Activated naive CD8-positive, alpha-beta T cell treated with anti-CD3 and anti-CD28 coated beads, Interleukin-2, amount 10 ng/mL, durations not matched to agents 7 days and 5 days (primary cell): ENCODE results near the gene POLN. TPM values are rescaled to one million over a fixed set of nuclear protein-coding genes. Genes with fewer than 3 reads are reported as not detected.

Experiments used
- ATAC-seq: fragments of 150-1000 bp; cut with Tn5 transposase; one replicate; pipeline ENCODE4 v1.10.0; 2021; ENCODE audit warnings: low read depth, moderate library complexity
- POLR2A ChIA-PET: fragments of 350-600 bp; sonication (Branson Sonifier 250); formaldehyde crosslinking; loops from one replicate; lab custom pipeline; 2021; ENCODE audit warnings: antibody characterized with exemption; lab: Charles Lee
- DNase-seq: peaks from one replicate; pipeline ENCODE4 v3.0.0; 2021
- H3K27ac Mint-ChIP-seq: one replicate; pipeline ENCODE4 v1.8.0; 2022; ENCODE audit warnings: mild to moderate bottlenecking, mixed read lengths
- H3K27me3 Mint-ChIP-seq: one replicate; pipeline ENCODE4 v1.8.0; 2022; ENCODE audit warnings: mild to moderate bottlenecking, moderate library complexity, mixed read lengths
- H3K36me3 Mint-ChIP-seq: one replicate; pipeline ENCODE4 v1.8.0; 2021; ENCODE audit warnings: mild to moderate bottlenecking, mixed read lengths
- H3K4me1 Mint-ChIP-seq: one replicate; pipeline ENCODE4 v1.8.0; 2021; ENCODE audit warnings: mixed read lengths
- H3K4me3 Mint-ChIP-seq: one replicate; pipeline ENCODE4 v1.8.0; 2022; ENCODE audit warnings: mild to moderate bottlenecking, moderate library complexity, mixed read lengths
- H3K9me3 Mint-ChIP-seq: one replicate; pipeline ENCODE4 v1.8.0; 2021; ENCODE audit warnings: mixed read lengths
- total RNA-seq, 2 experiments: library from RNA; stranded (reverse); gene quantifications; one replicate each; pipeline ENCODE4 v1.2.3, GENCODE V29; 2021

The POLN gene
- total RNA-seq, 2 experiments from 2014 or later, result 2.4 to 3.2 TPM

DNA sequence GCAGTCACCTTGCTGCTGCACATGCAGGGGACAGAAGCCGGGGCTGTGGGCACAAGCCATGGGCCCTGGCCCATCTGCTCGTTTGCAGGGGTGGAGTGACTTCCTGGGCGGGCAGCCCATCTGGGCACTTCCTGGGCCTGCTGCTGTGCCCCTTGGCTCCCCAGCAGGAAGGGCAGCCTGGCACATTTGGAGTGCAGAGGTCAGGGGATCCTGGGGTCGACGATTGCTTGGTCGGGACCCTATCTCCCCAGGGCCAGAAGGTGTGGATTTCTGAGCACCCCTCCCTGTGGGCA is 30.9 kb upstream of the POLN start:
- H3K9me3 Mint-ChIP-seq, result no peaks in the 10 kb centered on the region
- no peaks in the 10 kb centered on the region for H3K27me3 Mint-ChIP-seq
- POLR2A ChIA-PET, result no interaction called here
- ATAC-seq, result no peak
- no peak overlapping the region for H3K27ac Mint-ChIP-seq
- no peaks in the 10 kb centered on the region for H3K4me1 Mint-ChIP-seq
- H3K4me3 Mint-ChIP-seq, result no peak overlapping the region
- no peaks in the 10 kb centered on the region for H3K36me3 Mint-ChIP-seq
- no peak for DNase-seq

DNA sequence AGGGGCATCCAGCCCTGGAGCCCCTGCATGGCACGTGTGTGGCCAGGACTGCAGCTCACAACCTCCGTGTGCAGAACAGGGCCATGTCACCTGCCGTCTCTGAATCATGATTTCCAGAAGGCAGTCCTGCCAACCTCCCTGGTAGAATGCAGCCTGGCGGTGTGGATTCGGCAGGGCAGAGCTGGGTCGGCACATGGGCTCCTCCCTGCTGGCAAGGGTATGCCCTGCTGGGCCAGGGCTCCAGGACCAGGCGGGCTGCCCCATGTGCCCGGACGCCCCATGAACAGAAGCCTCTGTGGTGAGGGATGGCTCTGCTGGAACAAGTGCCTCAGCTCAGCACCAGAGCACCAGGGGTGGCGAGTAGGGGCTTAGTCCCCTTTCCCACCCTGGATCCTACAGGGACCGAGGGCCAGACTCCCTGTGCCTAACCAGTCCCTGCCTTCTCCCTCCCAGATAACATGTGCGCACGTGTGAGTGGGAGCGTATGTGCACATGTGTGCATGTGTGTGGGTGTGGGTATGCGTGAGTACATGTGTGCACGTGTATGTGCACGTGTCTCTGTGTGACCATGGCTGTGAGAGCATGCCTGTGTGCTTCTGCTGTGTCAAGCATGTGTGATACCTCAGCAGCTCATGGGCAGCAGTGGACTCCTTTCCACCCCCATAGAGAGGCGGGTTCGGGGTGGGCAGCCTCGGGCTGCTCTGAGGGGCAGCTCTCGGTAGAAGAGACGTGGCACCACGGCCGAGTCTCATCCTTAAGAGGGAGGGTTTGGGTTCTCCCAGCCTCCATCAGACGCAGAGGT is 30.3 kb upstream of the POLN start:
- DNase-seq (no peak), ATAC-seq (no peak)
- Mint-ChIP-seq H3K27ac (no peak overlapping the region), H3K36me3 (no peaks in the 10 kb centered on the region), H3K4me1 (no peaks in the 10 kb centered on the region), H3K4me3 (no peak overlapping the region), H3K27me3 (no peaks in the 10 kb centered on the region), H3K9me3 (no peaks in the 10 kb centered on the region)
- POLR2A ChIA-PET, result no interaction called here

DNA sequence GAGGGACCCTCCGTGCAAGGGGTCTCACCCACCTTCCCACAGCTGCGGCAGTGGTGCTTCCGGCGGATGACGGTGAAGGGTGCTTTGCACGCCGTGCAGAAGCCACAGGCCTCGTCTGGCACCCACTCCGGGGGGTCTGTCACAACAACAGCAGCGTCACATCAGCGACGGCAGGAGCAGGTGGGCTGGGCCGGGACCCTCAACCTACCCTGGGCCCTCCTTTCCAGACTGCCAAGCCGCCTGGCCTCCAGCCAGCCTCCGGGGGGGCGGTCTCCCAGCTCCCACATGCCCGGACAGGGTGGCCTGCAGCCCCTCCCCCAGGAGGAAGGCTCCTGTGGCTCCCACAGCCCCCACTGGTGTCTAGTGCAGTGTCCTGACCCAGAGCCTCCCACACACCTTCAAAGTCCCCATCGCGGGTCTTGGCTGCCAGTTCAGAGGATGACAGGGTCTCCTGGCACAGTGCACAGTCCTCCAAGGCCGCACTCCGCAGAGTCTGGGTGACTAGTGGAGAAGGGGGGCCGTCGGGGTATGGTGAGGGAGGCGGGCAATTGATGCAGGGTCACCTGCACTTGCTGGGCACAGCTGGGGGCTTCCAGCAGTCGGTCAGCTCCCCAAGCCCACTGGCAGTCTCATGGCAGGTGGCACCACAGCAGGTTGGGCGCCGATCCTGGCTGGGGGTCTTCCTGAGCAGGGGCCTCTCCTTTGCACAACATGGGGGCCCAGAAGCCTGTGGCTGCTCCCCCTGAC is 29.5 kb upstream of the POLN start:
- POLR2A ChIA-PET, result no interaction called here
- DNase-seq (no peak), ATAC-seq (no peak)
- H3K27ac Mint-ChIP-seq, result no peak overlapping the region
- H3K4me3 Mint-ChIP-seq, result no peak overlapping the region
- no peaks in the 10 kb centered on the region for H3K9me3 Mint-ChIP-seq
- no peaks in the 10 kb centered on the region for H3K36me3 Mint-ChIP-seq
- H3K27me3 Mint-ChIP-seq, result no peaks in the 10 kb centered on the region
- H3K4me1 Mint-ChIP-seq, result no peaks in the 10 kb centered on the region

DNA sequence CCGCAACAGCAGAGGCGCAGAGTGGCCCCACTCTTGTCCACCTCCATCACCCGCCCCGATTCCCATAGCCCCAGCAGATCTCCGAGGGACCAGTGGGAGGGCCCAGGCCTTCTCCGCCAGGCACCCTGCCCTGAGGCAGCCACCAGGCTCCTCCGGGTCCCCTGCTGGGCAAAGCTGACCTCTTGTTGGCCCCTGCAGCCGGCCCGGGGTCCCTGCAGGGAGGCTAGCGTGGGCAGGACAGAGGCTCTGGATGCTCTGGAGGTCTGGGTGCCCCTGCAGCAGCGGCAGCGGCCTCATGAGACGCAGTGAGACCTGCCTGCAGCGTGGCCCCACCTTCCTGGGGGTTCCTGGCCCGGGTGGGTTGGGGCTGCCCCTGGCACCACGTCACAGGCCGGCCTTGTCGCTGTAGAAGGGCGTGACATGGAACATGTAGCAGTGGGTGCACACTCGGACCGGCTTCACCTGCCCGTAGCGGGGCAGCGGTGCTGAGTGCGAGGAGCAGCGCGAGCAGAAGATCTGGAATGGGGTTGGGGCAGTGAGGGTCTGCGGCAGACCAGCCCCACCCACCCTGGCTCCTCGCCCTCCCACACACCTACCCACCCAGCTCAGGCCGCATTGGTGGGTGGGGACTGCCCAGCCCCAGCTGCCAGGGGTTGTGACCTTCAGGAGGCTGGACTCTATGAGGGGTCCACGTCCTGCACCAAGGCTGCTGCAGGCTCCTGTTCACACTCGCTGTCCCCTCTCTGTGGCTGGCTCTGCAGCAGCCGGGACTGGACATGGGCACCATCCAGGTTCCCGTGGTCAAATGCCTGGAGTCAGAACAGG is 28.6 kb upstream of the POLN start:
- Mint-ChIP-seq H3K27me3 (no peaks in the 10 kb centered on the region), H3K9me3 (no peaks in the 10 kb centered on the region), H3K27ac (no peak overlapping the region), H3K4me3 (no peak overlapping the region), H3K36me3 (no peaks in the 10 kb centered on the region), H3K4me1 (no peaks in the 10 kb centered on the region)
- POLR2A ChIA-PET, result no interaction called here
- DNase-seq (no peak), ATAC-seq (no peak)

DNA sequence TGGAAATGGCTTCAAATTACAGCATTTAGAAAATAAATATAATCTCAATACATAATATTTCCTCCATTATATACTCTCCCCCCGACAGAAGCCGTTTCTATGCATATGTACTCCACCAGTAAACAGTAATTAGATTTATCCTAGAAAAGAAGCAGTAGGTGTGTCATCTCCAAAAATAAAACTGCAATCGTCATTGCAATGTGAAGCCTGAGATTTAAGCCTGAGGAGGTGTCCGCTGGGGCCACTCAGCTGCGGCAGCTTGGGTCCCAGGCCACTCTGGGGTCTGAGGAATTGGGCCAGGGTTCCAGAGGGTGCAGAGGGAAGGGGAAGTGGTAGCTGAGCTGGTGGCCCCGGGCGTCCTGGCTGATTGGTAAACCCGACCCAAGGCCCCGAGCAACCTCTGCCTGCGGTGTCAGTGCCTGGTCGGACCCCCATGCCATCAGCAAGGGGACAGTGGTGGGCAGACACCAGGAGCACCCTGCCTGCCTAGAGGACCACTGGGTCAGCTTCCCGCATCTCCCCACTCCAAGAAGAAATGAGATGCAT is 27.8 kb upstream of the POLN start:
- Mint-ChIP-seq H3K4me3 (no peak overlapping the region), H3K4me1 (no peaks in the 10 kb centered on the region), H3K27me3 (no peaks in the 10 kb centered on the region), H3K27ac (no peak overlapping the region), H3K36me3 (no peaks in the 10 kb centered on the region), H3K9me3 (no peaks in the 10 kb centered on the region)
- DNase-seq, result no peak
- POLR2A ChIA-PET, result no interaction called here
- no peak for ATAC-seq

DNA sequence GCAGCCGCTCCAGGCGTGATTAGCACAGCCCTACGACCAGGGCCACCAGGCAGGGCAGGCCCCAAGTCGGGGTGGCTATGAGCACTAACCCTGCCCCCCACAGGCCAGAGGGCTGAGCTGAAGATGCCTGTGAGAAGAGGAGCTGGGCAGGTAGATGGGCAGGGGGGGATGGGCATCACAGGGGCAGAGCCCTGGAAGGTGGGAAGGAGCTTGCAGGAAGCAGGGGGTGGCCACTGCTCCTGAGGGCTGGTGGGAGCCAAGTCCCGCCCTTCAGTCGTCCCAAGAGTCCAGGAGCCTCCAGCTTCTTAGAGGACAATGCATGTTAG is 27.2 kb upstream of the POLN start:
- ATAC-seq (no peak), DNase-seq (no peak)
- no peak overlapping the region for H3K27ac Mint-ChIP-seq
- no peaks in the 10 kb centered on the region for H3K36me3 Mint-ChIP-seq
- no peaks in the 10 kb centered on the region for H3K9me3 Mint-ChIP-seq
- H3K27me3 Mint-ChIP-seq, result no peaks in the 10 kb centered on the region
- no peak overlapping the region for H3K4me3 Mint-ChIP-seq
- POLR2A ChIA-PET, result no interaction called here
- no peaks in the 10 kb centered on the region for H3K4me1 Mint-ChIP-seq

DNA sequence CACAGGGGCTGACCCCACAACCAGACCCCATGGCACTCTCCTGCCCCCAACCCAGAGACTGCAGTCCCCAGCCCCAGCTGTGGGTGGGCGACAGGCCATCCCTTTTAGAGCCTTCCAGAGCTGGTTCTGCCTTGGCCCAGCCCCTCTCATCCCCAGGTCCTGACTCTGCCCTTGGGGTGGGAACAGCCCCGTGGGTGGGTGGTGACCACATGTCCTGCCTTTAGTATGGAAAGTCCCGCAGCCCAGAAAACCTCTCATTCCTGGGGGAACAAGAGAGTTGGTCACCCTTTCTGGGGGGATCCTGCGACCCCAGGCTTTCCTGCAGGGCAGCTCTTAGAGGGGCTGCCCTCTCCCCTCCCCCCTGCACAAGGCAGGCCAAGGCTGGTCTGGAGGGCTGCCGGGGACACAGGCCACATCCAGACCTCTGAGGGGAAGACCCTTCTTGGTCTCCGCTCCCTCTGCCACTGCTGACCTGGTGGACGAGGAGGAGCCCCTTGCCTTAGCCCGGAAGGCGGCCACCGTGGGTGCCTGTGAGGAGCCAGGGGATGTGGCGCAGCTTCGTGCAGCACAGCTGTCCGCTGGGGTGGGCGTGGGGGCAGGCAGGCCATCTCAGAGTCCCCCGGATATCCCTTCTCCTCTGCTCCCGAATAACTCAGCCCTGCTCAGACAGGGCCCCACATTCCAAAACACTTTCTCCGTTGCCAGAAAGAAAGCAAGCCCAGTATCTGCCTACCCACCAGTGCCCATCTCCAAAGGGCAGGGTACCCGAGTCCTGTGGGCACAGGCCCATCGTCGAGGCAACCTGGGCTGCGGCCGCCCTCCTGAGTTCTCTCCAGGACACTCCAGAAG is 26.7 kb upstream of the POLN start:
- Mint-ChIP-seq H3K27ac (no peak overlapping the region), H3K4me3 (no peak overlapping the region), H3K27me3 (no peaks in the 10 kb centered on the region), H3K36me3 (no peaks in the 10 kb centered on the region), H3K4me1 (no peaks in the 10 kb centered on the region), H3K9me3 (no peaks in the 10 kb centered on the region)
- no peak for DNase-seq
- no peak for ATAC-seq
- POLR2A ChIA-PET, result no interaction called here

DNA sequence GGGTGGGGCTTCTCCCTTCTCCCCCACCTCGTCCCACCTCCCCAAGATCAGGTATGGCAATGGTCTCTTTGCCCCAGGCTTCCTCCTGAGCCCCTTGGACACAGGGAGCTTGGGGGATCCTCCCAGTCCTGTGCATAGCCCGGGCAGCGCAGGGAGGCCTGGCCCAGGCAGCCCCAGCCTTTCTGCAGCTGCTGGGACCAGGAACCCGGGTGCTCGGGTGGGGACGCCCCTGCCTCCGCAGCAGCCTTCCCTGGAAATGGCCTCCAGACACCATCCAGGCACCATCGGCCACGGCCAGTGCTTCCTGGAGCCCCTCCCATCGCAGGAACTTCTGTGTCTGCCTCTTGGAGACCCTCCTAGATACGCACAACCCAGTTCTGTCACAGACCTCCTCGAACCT is 25.9 kb upstream of the POLN start:
- ATAC-seq (no peak), DNase-seq (no peak)
- Mint-ChIP-seq H3K4me1 (no peaks in the 10 kb centered on the region), H3K9me3 (no peaks in the 10 kb centered on the region), H3K4me3 (no peak overlapping the region), H3K27ac (no peak overlapping the region), H3K36me3 (no peaks in the 10 kb centered on the region), H3K27me3 (no peaks in the 10 kb centered on the region)
- POLR2A ChIA-PET, result no interaction called here

DNA sequence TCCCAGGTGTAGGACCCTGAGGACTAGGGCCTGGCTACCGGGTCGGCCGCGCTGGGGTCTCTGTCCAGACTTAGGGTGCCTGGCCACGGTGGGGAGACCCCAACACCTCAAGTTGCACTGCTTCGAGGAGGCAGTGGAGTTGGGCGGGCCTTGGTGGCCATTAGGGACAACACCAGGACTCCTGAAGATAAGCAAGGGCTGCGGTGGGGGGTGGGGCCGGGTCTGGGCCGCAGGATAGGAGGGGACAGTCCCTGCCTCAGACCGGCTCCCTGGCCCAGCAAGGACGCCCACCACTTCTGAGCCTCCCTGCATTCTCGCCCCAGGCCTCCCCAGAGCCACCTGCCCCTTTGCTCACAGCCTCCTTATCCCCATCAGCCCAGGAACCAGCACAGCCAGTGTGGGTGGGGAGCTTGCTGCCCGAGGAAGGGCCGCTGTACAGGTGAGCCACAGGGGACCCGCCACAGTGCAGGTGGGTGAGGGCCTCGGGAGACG is 25.4 kb upstream of the POLN start:
- ATAC-seq (no peak), DNase-seq (no peak)
- POLR2A ChIA-PET, result no interaction called here
- no peak overlapping the region for H3K4me3 Mint-ChIP-seq
- no peaks in the 10 kb centered on the region for H3K27me3 Mint-ChIP-seq
- H3K4me1 Mint-ChIP-seq, result no peaks in the 10 kb centered on the region
- no peaks in the 10 kb centered on the region for H3K9me3 Mint-ChIP-seq
- no peaks in the 10 kb centered on the region for H3K36me3 Mint-ChIP-seq
- H3K27ac Mint-ChIP-seq, result no peak overlapping the region

DNA sequence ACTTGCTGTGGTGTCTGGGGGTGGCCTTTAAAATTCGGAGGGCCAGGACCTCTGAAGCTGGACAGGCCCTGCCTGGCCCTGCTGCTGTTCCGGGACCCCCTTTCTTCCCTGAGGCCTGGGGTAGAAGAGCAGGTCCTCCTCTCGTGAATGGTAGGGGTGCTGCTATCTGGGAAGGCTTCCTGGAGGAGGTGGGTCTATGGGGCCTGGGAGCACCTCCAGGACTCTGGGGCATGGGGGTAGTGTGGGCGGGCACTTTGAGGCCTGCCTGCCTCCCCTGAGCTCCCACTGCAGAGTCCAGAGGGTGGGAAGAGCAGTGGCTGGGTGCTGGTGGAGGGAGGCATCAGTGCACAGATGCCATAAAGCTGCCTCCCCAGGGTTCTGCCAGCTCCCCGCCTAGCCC is 24.9 kb upstream of the POLN start:
- ATAC-seq, result no peak
- H3K4me3 Mint-ChIP-seq, result no peak overlapping the region
- no peaks in the 10 kb centered on the region for H3K4me1 Mint-ChIP-seq
- H3K9me3 Mint-ChIP-seq, result no peaks in the 10 kb centered on the region
- no peak overlapping the region for H3K27ac Mint-ChIP-seq
- POLR2A ChIA-PET, result interaction anchor here (0.9 kb wide), 1 partner anchor 25 kb away, joined by 4 read pairs; the partner anchor contains the start of genes HAUS3 and POLN
- H3K36me3 Mint-ChIP-seq, result no peaks in the 10 kb centered on the region
- H3K27me3 Mint-ChIP-seq, result no peaks in the 10 kb centered on the region
- no peak for DNase-seq

DNA sequence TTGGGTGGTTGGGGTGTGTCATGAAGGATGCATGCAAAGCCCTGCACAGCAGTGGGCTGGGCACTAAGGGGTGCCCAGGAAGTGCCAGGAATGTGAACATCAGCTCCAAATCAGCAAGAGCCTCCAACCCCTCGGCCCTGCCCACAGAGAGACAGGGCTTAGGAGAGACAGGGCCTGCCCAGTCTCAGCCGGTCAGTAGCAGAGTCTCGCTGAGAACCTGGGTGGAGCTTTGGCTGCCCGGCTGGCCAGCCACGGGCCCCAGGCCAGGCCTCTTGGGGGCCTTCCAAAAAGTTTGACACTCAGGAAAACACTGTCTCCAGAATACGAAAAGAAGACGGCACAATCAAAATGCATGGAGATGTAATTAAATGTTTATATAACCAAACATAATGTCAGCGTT is 24.3 kb upstream of the POLN start:
- Mint-ChIP-seq H3K4me1 (no peaks in the 10 kb centered on the region), H3K27me3 (no peaks in the 10 kb centered on the region), H3K36me3 (no peaks in the 10 kb centered on the region), H3K4me3 (no peak overlapping the region), H3K9me3 (no peaks in the 10 kb centered on the region), H3K27ac (no peak overlapping the region)
- POLR2A ChIA-PET, result interaction anchor here (0.9 kb wide), 1 partner anchor 25 kb away, joined by 4 read pairs; the partner anchor contains the start of genes HAUS3 and POLN
- no peak for ATAC-seq
- DNase-seq, result no peak

DNA sequence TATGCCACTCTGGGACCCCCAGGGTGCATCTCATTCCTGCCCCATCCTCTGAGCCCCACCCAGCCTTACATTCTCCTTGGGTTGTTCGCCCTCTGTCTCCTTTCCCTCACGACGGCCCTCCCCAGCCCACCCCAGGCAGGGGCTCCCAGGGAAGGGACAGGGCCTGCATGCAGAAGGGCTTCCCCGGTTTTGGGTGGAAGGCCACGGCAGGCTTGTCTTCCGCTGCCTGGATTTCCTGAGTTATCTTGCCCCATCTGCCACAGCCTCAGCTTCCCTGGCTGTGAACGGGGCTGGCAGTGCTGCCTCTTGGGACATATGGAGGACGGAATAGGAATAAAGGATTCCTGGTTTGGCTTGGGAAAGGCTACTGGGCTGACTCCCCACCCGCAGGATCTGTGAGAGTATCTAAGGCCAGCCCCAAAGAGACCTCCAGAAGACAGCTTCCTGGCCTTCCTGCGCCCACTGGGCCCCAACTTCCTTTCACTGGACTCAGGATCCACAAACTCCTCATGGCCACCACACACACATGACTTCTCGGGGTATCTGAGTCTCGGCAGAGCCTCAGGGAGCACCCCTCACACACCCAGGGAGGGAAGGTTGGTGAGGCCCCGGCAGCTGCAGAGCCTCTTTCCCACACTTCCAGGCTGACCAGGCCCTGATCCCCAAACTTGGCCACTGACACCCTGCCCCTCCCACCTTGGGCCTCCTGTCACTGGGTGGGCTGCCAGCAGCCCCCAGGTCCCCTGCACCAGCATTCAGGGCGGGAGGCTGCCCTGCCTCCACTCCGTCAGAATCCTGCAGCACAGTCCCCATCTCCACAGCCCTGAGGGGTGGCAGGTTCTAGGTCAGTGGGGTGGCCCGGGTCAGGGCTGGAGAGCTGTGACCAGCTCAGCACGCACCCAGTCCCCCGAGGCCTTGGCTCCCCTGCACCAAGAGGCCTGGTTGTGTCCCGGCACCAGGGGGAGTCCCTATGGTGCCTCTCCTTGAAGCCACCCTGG is 23.5 kb upstream of the POLN start:
- POLR2A ChIA-PET, result interaction anchor here (1.2 kb wide), 1 partner anchor 25 kb away, joined by 3 read pairs; no protein-coding TSS in a partner anchor
- Mint-ChIP-seq H3K4me1 (no peaks in the 10 kb centered on the region), H3K27ac (no peak overlapping the region), H3K9me3 (no peaks in the 10 kb centered on the region), H3K27me3 (no peaks in the 10 kb centered on the region), H3K4me3 (no peak overlapping the region), H3K36me3 (no peaks in the 10 kb centered on the region)
- no peak for ATAC-seq
- no peak for DNase-seq
